Retinal pigment epithelial cell (primary cell): ENCODE measurements around the gene CPSF2.
A peak's percentile ranks its signal among the peaks of the same experiment; 100 is the strongest.

Source experiments
- DNase-seq: peaks from one replicate; pipeline ENCODE4 v3.0.0-alpha.2; 2010; ENCODE audit warnings: low read depth
- H3K4me3 ChIP-seq: 2 replicates; pipeline ENCODE4 v1.5.1; 2011; ENCODE audit warnings: mild to moderate bottlenecking, low read length, control low read depth, moderate library complexity
- TF ChIP-seq, protein P1 (sequence below): conservative IDR thresholded peaks from 2 replicates; pipeline ENCODE4 v1.5.1; 2011; ENCODE audit warnings: low read depth, low read length, control low read depth, inconsistent platforms

CPSF2 gene

DNA sequence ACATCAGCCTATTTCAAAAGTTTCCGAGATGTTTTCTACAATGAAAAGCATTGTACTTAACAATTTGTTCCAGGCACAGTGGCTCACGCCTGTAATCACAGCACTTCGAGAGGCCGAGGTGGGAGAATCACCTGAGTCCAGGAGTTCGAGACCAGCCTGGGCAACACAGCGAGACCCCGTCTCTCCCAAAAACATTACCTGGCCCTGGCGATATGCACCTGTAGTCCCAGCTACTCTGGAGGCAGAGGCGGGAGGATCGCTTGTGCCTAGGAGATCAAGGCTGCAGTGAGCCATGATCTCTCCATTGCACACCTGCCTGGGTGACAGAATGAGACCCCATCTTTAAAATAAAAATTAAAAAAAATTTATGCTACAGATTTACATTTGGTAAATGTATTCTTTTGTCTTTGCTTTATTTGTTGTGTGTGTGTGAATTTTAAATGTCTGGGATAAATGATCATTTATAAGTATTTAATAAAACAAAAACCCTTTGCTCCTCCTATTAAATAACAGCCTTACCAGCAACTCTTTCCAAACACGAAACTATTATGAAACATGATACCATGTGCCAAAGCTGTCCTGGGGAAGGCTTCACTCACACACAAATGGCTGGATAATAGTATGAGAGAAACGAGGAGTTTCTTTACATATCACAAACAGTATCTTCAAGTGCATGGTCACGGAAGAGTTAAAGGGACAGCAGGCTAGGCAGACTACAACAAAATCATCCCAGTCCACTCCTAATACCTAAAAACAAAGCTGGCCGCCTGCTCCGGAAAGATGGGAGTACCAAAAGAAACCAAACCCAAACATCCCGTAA, 16.5 kb upstream of the CPSF2 start:
- DNase-seq = no peak
- TF ChIP-seq, protein P1, sequence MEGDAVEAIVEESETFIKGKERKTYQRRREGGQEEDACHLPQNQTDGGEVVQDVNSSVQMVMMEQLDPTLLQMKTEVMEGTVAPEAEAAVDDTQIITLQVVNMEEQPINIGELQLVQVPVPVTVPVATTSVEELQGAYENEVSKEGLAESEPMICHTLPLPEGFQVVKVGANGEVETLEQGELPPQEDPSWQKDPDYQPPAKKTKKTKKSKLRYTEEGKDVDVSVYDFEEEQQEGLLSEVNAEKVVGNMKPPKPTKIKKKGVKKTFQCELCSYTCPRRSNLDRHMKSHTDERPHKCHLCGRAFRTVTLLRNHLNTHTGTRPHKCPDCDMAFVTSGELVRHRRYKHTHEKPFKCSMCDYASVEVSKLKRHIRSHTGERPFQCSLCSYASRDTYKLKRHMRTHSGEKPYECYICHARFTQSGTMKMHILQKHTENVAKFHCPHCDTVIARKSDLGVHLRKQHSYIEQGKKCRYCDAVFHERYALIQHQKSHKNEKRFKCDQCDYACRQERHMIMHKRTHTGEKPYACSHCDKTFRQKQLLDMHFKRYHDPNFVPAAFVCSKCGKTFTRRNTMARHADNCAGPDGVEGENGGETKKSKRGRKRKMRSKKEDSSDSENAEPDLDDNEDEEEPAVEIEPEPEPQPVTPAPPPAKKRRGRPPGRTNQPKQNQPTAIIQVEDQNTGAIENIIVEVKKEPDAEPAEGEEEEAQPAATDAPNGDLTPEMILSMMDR = no peak
- peak overlapping the region; percentile 98 for H3K4me3 ChIP-seq

DNA sequence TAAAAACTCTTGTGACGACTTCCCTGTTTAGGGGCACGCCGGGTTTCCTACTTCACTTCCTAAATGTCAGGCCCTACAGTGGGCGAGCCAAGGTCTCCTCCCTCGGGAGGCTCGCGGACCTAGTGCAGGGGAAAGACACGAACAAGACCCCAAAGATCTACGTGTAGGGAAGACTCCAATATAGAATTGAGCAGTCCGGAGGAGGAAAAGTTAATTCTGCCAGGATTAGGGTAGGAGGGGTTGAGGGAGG, 16.0 kb upstream of the CPSF2 start:
- DNase-seq = no peak
- TF ChIP-seq, protein P1 = no peak
- H3K4me3 ChIP-seq = peak overlapping the region; percentile 98

DNA sequence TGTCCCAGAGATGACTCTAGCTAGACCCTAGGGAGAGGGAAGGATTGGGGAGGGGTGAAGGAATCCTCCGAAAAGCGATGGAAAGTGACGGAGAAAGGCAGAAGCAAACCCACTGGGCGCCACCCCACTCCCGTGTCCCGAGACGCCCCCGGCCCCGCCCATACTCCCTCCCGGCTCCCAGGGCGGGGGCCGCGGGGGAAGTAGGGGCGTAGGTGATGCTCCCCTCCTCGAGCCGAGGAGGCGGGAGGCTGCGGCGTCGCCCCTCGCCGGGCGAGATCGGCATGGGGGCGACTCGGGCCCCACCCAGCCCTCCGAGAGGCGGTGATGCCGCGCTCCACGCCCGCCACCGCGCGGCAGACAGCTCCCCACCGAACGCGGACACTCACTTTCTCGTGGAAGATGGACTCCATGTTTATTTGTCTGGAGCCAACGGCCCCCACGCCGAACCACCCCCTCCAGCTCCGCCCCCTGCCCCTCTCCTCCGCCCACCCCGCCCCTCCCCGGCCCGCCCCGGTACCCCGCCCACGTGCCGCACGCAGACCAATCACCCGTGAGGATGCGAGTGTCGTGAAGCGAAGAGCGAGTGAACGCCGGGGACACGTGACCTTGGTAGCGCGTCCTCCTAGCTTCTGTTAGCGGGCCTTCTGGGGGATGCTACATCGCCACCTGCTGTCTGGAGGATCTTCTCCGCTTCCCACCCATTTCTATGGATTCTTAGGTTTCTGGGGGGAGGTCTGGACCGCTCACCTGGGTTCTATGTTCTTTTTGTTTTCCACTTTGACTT, 15.4 kb upstream of the CPSF2 start, which contains the start of gene ATXN3:
ATXN3 (minus strand) TSS at position 440 of the 784 bp plus-strand sequence; CDS start at position 410, 30 bp downstream.
- peak within 1 kb of the TSS; percentile 98 for H3K4me3 ChIP-seq
- DNase-seq = peak; percentile 95
- TF ChIP-seq, protein P1 = peak; percentile 84

DNA sequence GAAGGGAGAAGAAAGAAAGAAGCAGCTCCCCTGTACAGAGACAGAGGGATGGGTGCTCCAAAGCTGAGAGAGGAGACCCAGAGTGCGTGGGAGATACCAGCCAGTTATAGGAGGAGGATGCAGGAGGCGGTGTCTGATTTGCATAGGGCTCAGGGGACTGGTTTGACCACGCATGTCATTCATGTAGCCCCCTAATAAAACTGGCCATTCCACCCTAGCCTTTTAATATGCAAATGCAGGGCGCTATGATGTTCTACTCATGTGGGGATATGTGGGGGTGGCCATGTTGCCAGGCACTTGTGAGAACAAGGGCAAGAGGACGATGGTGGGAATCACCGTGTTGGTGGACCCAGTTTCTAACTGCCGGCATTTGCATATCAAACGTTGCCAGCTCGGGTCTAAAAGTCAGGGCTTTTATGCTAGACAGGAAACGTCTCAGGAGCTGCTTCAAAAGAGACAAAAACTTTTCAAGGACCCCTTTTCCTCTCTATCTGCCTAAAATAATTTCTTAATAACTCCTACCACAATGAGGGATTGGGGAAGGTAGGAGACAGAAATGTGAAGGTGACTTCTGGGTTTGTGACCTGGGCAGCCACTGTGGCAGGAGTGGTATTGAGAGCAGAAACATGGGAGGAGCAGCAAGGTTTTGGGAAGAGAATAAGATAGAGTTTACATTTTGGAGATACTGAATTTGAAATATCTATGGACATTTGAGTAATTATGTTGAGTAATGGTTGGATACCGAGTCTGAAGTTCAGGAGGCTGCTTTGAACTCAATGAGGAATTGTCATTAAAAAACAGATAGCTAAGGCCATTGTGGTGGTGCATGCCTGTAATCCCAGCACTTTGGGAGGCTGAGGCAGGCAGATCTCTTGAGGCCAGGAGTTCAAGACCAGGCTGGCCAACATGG, 13.2 kb upstream of the CPSF2 start:
- H3K4me3 ChIP-seq = no peak overlapping the region
- no peak for DNase-seq
- TF ChIP-seq, protein P1 = no peak

DNA sequence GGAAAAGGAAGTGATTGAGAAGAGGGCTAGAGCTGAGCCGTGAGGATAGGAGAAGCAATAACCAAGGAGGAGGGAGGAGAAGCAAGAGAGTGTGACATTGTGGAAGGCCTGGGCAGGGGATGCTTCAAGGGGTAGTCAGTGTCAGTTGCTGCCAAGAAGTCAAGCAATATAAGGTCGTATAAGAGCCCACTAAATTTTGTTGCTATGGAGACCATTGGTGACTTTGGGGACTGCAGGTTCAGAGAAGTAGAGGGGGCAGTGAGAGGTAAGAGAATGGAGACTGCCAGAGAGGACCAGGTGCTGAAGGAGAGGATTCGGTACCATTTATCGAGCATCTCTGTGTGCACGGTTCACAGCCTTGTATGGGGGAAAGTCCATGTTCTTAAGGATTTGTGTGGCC, 12.3 kb upstream of the CPSF2 start:
- DNase-seq = no peak
- H3K4me3 ChIP-seq = no peak overlapping the region
- TF ChIP-seq, protein P1 = no peak

DNA sequence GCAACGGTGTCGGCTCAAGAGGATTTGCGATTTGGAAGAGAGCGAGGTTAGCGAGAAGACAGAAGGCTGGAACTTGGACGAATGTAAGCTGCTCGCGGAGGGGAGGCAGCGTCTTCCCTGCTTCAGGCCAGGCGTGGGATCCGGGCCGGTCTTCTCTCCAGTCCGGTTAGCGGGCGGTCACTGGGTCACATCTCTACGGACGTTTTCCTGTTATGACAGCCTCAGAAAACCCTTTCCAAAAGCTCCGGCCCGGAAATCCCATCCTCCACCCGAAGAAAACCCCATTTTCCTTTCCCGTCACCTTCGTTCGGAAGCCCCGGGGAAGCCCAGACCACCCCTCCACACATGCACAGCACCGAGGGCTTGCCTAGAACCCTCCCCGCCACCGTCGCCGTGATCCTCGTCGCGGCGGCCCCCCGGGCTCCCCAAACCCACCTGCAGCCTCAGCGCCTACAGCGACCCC, 531 bp upstream of the CPSF2 start:
- peak overlapping the region; percentile 95 for H3K4me3 ChIP-seq
- TF ChIP-seq, protein P1 = no peak
- DNase-seq = no peak
